ENCODE measurements around the gene SERPINA4. TPM values are rescaled to one million over a fixed set of nuclear protein-coding genes. Genes with fewer than 3 reads are reported as not detected.

The SERPINA4 gene
- total and polyA plus RNA-seq, 2 donors (not counting 3 experiments of a cell fraction or from before 2014, with no cell fraction given): not detected

GRCh38 chr14:94531187-94531586 is 30.1 kb upstream of the SERPINA4 start:
- CTCF ChIA-PET: no interaction called here

GRCh38 chr14:94532447-94532846 is 28.8 kb upstream of the SERPINA4 start:
- CTCF ChIA-PET: interaction anchor here (1.7 kb wide), 1 partner anchor 16 kb away, joined by 5 read pairs; no protein-coding TSS in a partner anchor
- no peak overlapping the region for H3K27ac ChIP-seq (ENCODE audit: insufficient read depth, low read depth, low read length)
- H3K79me2 ChIP-seq (ENCODE audit: control insufficient read depth, insufficient read depth, low read length): no peaks in the 10 kb centered on the region
- no TSS peak for BruUV-seq (replicated peaks)
- dilution Hi-C loops (cut with MboI; ENCODE audit: extremely low pct_ligation_motif_present, low sequenced_read_pairs): no loop called here
- H3K27me3 ChIP-seq (ENCODE audit: control insufficient read depth in 2 of 2, insufficient read depth in 2 of 2, low read length in 2 of 2): no peaks in the 10 kb centered on the region
- intact Hi-C loops (cut with micrococcal nuclease): no loop called here
- H3K4me1 ChIP-seq (ENCODE audit: control insufficient read depth, extremely low read depth, insufficient read depth, low read length): no peaks in the 10 kb centered on the region
- H4K20me1 ChIP-seq (replicated peaks; ENCODE audit: control insufficient read depth, extremely low read depth, insufficient read depth, low read length): no peaks in the 10 kb centered on the region
- FAIRE-seq (no peak), DNase-seq (ENCODE audit: low read depth, low spot score) (no peak)
- no peak overlapping the region for H3K4me3 ChIP-seq (replicated peaks in 1 of 3; ENCODE audit: insufficient read depth in 1 of 3, low read depth in 1 of 3, low read length in 3 of 3)
- H3K9me3 ChIP-seq (replicated peaks; ENCODE audit: control insufficient read depth, insufficient read depth, low read length): no peaks in the 10 kb centered on the region
- no peaks in the 10 kb centered on the region for H3K9me1 ChIP-seq (replicated peaks; ENCODE audit: control insufficient read depth, extremely low read depth, insufficient read depth, low read length)
- H2AFZ ChIP-seq (ENCODE audit: low read depth, low read length): no peak overlapping the region
- H3K36me3 ChIP-seq (ENCODE audit: control insufficient read depth in 2 of 2, extremely low read depth in 1 of 2, insufficient read depth in 2 of 2, low read length in 2 of 2): no peaks in the 10 kb centered on the region
- POLR2A ChIA-PET: no interaction called here
- no peak overlapping the region for H3K4me2 ChIP-seq (ENCODE audit: insufficient read depth, low read length)
- TF ChIP-seq CTCF (IDR thresholded peaks at IDR 0.05; ENCODE audit: extremely low read depth in 1 of 2, insufficient read depth in 1 of 2, low read depth in 1 of 2, low read length in 2 of 2) (no peak), MYC (IDR thresholded peaks at IDR 0.05; ENCODE audit: low read depth, low read length) (no peak), GATA2 (IDR thresholded peaks at IDR 0.05; ENCODE audit: insufficient read depth, insufficient read length, low read depth, low read length) (no peak), POLR2A (IDR thresholded peaks at IDR 0.05; ENCODE audit: low read depth, low read length) (no peak), FOS (IDR thresholded peaks at IDR 0.05; ENCODE audit: borderline replicate concordance, insufficient read depth, low read length) (no peak), JUN (IDR thresholded peaks at IDR 0.05; ENCODE audit: borderline replicate concordance, insufficient read depth, insufficient read length, low read depth) (no peak), MAX (IDR thresholded peaks at IDR 0.05; ENCODE audit: insufficient read depth, insufficient read length) (no peak), POLR2AphosphoS5 (IDR thresholded peaks at IDR 0.05; ENCODE audit: insufficient read depth, low read depth, low read length) (no peak), EZH2 (IDR thresholded peaks at IDR 0.05; ENCODE audit: borderline replicate concordance, low read depth, low read length, severe bottlenecking) (no peak)
- no peak overlapping the region for H3K9ac ChIP-seq (replicated peaks; ENCODE audit: extremely low read depth, insufficient read depth, low read length)

More at GRCh38 chr14:94531187-94531586, 30.1 kb upstream of the SERPINA4 start:
- H3K36me3 ChIP-seq (ENCODE audit: control insufficient read depth in 2 of 2, extremely low read depth in 1 of 2, insufficient read depth in 2 of 2, low read length in 2 of 2): no peaks in the 10 kb centered on the region
- DNase-seq (ENCODE audit: low read depth, low spot score): no peak
- dilution Hi-C loops (cut with MboI; ENCODE audit: extremely low pct_ligation_motif_present, low sequenced_read_pairs): no loop called here
- H3K27me3 ChIP-seq (ENCODE audit: control insufficient read depth in 2 of 2, insufficient read depth in 2 of 2, low read length in 2 of 2): no peaks in the 10 kb centered on the region
- no peak overlapping the region for H2AFZ ChIP-seq (ENCODE audit: low read depth, low read length)
- H3K9ac ChIP-seq (replicated peaks; ENCODE audit: extremely low read depth, insufficient read depth, low read length): no peak overlapping the region
- BruUV-seq (replicated peaks): no TSS peak
- no peaks in the 10 kb centered on the region for H3K9me3 ChIP-seq (replicated peaks; ENCODE audit: control insufficient read depth, insufficient read depth, low read length)
- no peaks in the 10 kb centered on the region for H3K4me1 ChIP-seq (ENCODE audit: control insufficient read depth, extremely low read depth, insufficient read depth, low read length)
- no peak overlapping the region for H3K4me2 ChIP-seq (ENCODE audit: insufficient read depth, low read length)
- no peaks in the 10 kb centered on the region for H3K79me2 ChIP-seq (ENCODE audit: control insufficient read depth, insufficient read depth, low read length)
- no peaks in the 10 kb centered on the region for H3K9me1 ChIP-seq (replicated peaks; ENCODE audit: control insufficient read depth, extremely low read depth, insufficient read depth, low read length)
- POLR2A ChIA-PET: no interaction called here
- TF ChIP-seq POLR2A (IDR thresholded peaks at IDR 0.05; ENCODE audit: low read depth, low read length) (no peak), EZH2 (IDR thresholded peaks at IDR 0.05; ENCODE audit: borderline replicate concordance, low read depth, low read length, severe bottlenecking) (no peak), JUN (IDR thresholded peaks at IDR 0.05; ENCODE audit: borderline replicate concordance, insufficient read depth, insufficient read length, low read depth) (no peak)
- no peaks in the 10 kb centered on the region for H4K20me1 ChIP-seq (replicated peaks; ENCODE audit: control insufficient read depth, extremely low read depth, insufficient read depth, low read length)
- no peak overlapping the region for H3K4me3 ChIP-seq (replicated peaks in 1 of 3; ENCODE audit: insufficient read depth in 1 of 3, low read depth in 1 of 3, low read length in 3 of 3)
- FAIRE-seq: no peak
- H3K27ac ChIP-seq (ENCODE audit: insufficient read depth, low read depth, low read length): no peak overlapping the region
- intact Hi-C loops (cut with micrococcal nuclease): no loop called here

All from endothelial cell of umbilical vein (primary cell).